Liver (tissue), 9 donors: ENCODE data around the gene PALLD. TPM values are rescaled to one million over a fixed set of nuclear protein-coding genes. Genes with fewer than 3 reads are reported as not detected.

Experiments used
- DNase-seq: peaks from one replicate; pipeline ENCODE4 v3.0.0-alpha.2; 2017; ENCODE audit warnings: low spot score
- H3K27ac ChIP-seq, 2 donors: one replicate each; pipeline ENCODE4 v1.7.0; 2013; ENCODE audit warnings: inconsistent platforms in 2 of 2, low read length in 2 of 2, control low read depth in 1 of 2, low read depth in 1 of 2, mild to moderate bottlenecking in 1 of 2
- H3K27me3 ChIP-seq, 4 donors: one replicate each; pipeline versions ENCODE4 v1.6.1 to v1.7.0; 2013; ENCODE audit warnings: low read length in 3 of 4, inconsistent platforms in 1 of 4, mild to moderate bottlenecking in 1 of 4, moderate library complexity in 1 of 4; ENCODE audit not compliant: control insufficient read depth in 4 of 4, insufficient read depth in 4 of 4
- H3K36me3 ChIP-seq, 4 donors: one replicate each; pipeline versions ENCODE4 v1.6.1 to v1.7.0; 2013; ENCODE audit warnings: low read length in 3 of 4, mild to moderate bottlenecking in 3 of 4, low read depth in 1 of 4, moderate library complexity in 1 of 4; ENCODE audit not compliant: control insufficient read depth in 4 of 4, insufficient read depth in 3 of 4
- H3K4me1 ChIP-seq, 4 donors: one replicate each; pipeline versions ENCODE4 v1.6.1 to v1.7.0; 2013; ENCODE audit warnings: low read length in 3 of 4, mild to moderate bottlenecking in 3 of 4, moderate library complexity in 1 of 4; ENCODE audit not compliant: control insufficient read depth in 4 of 4, insufficient read depth in 4 of 4
- H3K4me3 ChIP-seq, 3 donors: one replicate each; pipeline versions ENCODE4 v1.6.1 to v1.7.0; 2013; ENCODE audit warnings: low read length in 3 of 3, control low read depth in 1 of 3, low read depth in 1 of 3, mild to moderate bottlenecking in 1 of 3
- H3K9ac ChIP-seq, 2 donors: one replicate each; pipeline ENCODE4 v1.7.0; 2013; ENCODE audit warnings: low read length in 2 of 2, mild to moderate bottlenecking in 2 of 2, moderate library complexity in 2 of 2, control low read depth in 1 of 2, low read depth in 1 of 2
- H3K9me3 ChIP-seq, 4 donors: one replicate each; pipeline versions ENCODE4 v1.6.1 to v1.7.0; 2013; ENCODE audit warnings: low read length in 3 of 4; ENCODE audit not compliant: control insufficient read depth in 4 of 4
- ATF3 ChIP-seq: IDR thresholded peaks from 2 replicates; pipeline ENCODE4 v1.6.1; 2016; ENCODE audit warnings: antibody characterized with exemption
- CTCF ChIP-seq: fragments of 150-350 bp; IDR thresholded peaks from 2 replicates; pipeline ENCODE4 v1.5.1; 2017; ENCODE audit warnings: improper control_type of control experiment, low read depth, low read length; ENCODE audit not compliant: missing input control
- EGR1 ChIP-seq, 2 donors: IDR thresholded peaks; 2 replicates each; pipeline ENCODE4 v1.6.1; 2016 to 2018; ENCODE audit warnings: antibody characterized with exemption in 2 of 2, low read depth in 2 of 2
- FOXA1 ChIP-seq: IDR thresholded peaks from 2 replicates; pipeline ENCODE4 v1.6.1; 2016; ENCODE audit warnings: antibody characterized with exemption
- FOXA2 ChIP-seq: IDR thresholded peaks from 2 replicates; pipeline ENCODE4 v1.6.1; 2016; ENCODE audit warnings: antibody characterized with exemption
- GABPA ChIP-seq, 2 donors: IDR thresholded peaks in 1 of 2; conservative IDR thresholded peaks in 1 of 2; 2 replicates each; pipeline ENCODE4 v1.6.1; 2016; ENCODE audit warnings: antibody characterized with exemption in 2 of 2, mild to moderate bottlenecking in 1 of 2, moderate library complexity in 1 of 2
- HNF4A ChIP-seq, 2 donors: conservative IDR thresholded peaks; 2 replicates each; pipeline ENCODE4 v1.6.1; 2016; ENCODE audit warnings: antibody characterized with exemption in 2 of 2, mild to moderate bottlenecking in 2 of 2
- HNF4G ChIP-seq: IDR thresholded peaks from 2 replicates; pipeline ENCODE4 v1.6.1; 2016; ENCODE audit warnings: antibody characterized with exemption
- JUND ChIP-seq, 2 donors: IDR thresholded peaks; 2 replicates each; pipeline ENCODE4 v1.6.1; 2016; ENCODE audit warnings: antibody characterized with exemption in 2 of 2
- NR2F2 ChIP-seq: IDR thresholded peaks from 2 replicates; pipeline ENCODE4 v1.6.1; 2016; ENCODE audit warnings: antibody characterized with exemption
- RAD21 ChIP-seq, 2 donors: IDR thresholded peaks; 2 replicates each; pipeline ENCODE4 v1.6.1; 2016; ENCODE audit warnings: antibody characterized with exemption in 2 of 2, mild to moderate bottlenecking in 2 of 2
- REST ChIP-seq: IDR thresholded peaks from 2 replicates; pipeline ENCODE4 v1.6.1; 2016; ENCODE audit warnings: antibody characterized with exemption, mild to moderate bottlenecking
- RXRA ChIP-seq, 2 donors: IDR thresholded peaks; 2 replicates each; pipeline ENCODE4 v1.6.1; 2017 to 2018; ENCODE audit warnings: antibody characterized with exemption in 2 of 2, mild to moderate bottlenecking in 1 of 2
- SP1 ChIP-seq: IDR thresholded peaks from 2 replicates; pipeline ENCODE4 v1.6.1; 2018; ENCODE audit warnings: antibody characterized with exemption, mild to moderate bottlenecking
- TAF1 ChIP-seq: conservative IDR thresholded peaks from 2 replicates; pipeline ENCODE4 v1.6.1; 2016; ENCODE audit warnings: antibody characterized with exemption, mild to moderate bottlenecking
- YY1 ChIP-seq: IDR thresholded peaks from 2 replicates; pipeline ENCODE4 v1.6.1; 2016; ENCODE audit warnings: antibody characterized with exemption, mild to moderate bottlenecking
- ZBTB33 ChIP-seq: IDR thresholded peaks from 2 replicates; pipeline ENCODE4 v1.6.1; 2016; ENCODE audit warnings: antibody characterized with exemption
- WGBS: extraction: QIAGEN DNeasy Blood & Tissue Kit; methylation state at CpG from one replicate; pipeline ENCODE4 v1.1.7; 2013; 5-methylcytosine and 5-hydroxymethylcytosine counted together
- polyA plus RNA-seq, 2 donors: library from polyadenylated mRNA; stranded (reverse) in 1 of 2; unstranded in 1 of 2; fragments of 200-250 nt in 1 of 2; fragments of >200 nt in 1 of 2; fragmentation: Nextera tagmentation in 1 of 2; extraction: Ambion mirVana in 1 of 2; gene quantifications; one replicate each; pipeline versions ENCODE4 v1.2.1 to v1.2.3, GENCODE V29; 2013 to 2015
- total RNA-seq, 2 donors: library from RNA; depleted of rRNA; stranded (reverse); fragments of >200 nt; gene quantifications; one replicate each; pipeline ENCODE4 v1.2.3, GENCODE V29; 2014
- TF ChIP-seq, protein P1 (sequence below): IDR thresholded peaks from 2 replicates; pipeline ENCODE4 v1.6.1; 2016; ENCODE audit warnings: antibody characterized with exemption
- donor health status: healthy.
- donor health status: healthy.
- donor health status: healthy.
- donor health status: healthy.
- donor health status: healthy.

Gene PALLD
- total and polyA plus RNA-seq, 4 donors, result 9.0 to 26.3 (median 14.7) TPM

DNA sequence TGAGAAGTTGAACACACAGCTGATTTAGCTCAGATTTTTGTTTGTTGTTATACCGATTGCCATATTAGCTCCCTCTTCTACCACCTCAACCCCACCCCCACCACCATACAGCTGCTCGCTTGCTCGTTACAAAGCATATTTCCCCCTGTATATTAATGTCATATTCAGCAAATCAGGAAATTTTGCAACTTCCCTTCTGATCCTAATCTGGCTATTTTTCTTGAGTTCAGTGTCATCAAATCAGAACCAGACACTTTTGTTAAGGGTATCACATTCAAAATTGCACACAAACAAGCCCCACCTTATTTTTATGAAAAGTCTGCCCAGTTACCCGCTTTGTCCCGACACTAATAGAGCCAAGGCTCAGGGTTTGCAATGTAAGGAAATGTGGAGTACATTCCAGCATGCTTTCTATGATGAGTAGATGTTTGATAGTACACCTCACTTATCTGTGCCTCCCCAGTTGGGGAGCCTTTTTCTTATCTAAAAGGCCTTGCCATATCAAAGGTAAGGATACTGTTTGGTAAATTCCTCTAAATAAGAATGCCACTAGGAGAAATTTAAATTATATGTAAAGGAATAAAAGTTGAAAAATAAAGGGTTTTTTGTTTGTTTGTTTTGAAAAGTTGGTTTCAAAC is 301.0 kb downstream of the PALLD start:
- H3K9ac ChIP-seq, result no peak overlapping the region
- TF ChIP-seq FOXA1, result no peak
- no peak for TF ChIP-seq YY1
- TF ChIP-seq, protein P1, sequence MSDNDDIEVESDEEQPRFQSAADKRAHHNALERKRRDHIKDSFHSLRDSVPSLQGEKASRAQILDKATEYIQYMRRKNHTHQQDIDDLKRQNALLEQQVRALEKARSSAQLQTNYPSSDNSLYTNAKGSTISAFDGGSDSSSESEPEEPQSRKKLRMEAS, result no peak
- TF ChIP-seq HNF4A (conservative IDR thresholded peaks at IDR 0.05), result no peak
- TF ChIP-seq GABPA (IDR thresholded peaks at IDR 0.05 in 1 of 2, conservative IDR thresholded peaks at IDR 0.05 in 1 of 2), result no peak
- TF ChIP-seq TAF1, result no peak
- no peak for TF ChIP-seq ZBTB33
- TF ChIP-seq HNF4G, result no peak
- no peak for TF ChIP-seq FOXA2
- TF ChIP-seq EGR1 (IDR thresholded peaks at IDR 0.05; ENCODE audit: low read depth in 2 of 2), result no peak
- TF ChIP-seq RAD21 (IDR thresholded peaks at IDR 0.05), result no peak
- TF ChIP-seq ATF3, result no peak
- no peak for TF ChIP-seq SP1
- TF ChIP-seq REST, result no peak
- TF ChIP-seq RXRA (IDR thresholded peaks at IDR 0.05), result no peak
- no peak for TF ChIP-seq CTCF
- TF ChIP-seq JUND (IDR thresholded peaks at IDR 0.05), result no peak
- no peak for TF ChIP-seq NR2F2
- H3K27ac ChIP-seq, result no peak overlapping the region
- DNase-seq, result no peak
- no peaks in the 10 kb centered on the region for H3K4me1 ChIP-seq
- H3K9me3 ChIP-seq, result no peaks in the 10 kb centered on the region
- no peak overlapping the region for H3K4me3 ChIP-seq
- no peaks in the 10 kb centered on the region for H3K27me3 ChIP-seq
- H3K36me3 ChIP-seq, result no peaks in the 10 kb centered on the region
- WGBS, result 81% methylated on average over 5 of the region's 5 CpGs
